Activated CD4-positive, alpha-beta T cell treated with anti-CD3 and anti-CD28 coated beads, Interleukin-2, amount 50 U/mL, for 16 hours (primary cell): ENCODE data around the gene PPDPF.

Experiments used
- DNase-seq: peaks from one replicate; pipeline ENCODE4 v3.0.0-alpha.2; 2020

The PPDPF gene

DNA sequence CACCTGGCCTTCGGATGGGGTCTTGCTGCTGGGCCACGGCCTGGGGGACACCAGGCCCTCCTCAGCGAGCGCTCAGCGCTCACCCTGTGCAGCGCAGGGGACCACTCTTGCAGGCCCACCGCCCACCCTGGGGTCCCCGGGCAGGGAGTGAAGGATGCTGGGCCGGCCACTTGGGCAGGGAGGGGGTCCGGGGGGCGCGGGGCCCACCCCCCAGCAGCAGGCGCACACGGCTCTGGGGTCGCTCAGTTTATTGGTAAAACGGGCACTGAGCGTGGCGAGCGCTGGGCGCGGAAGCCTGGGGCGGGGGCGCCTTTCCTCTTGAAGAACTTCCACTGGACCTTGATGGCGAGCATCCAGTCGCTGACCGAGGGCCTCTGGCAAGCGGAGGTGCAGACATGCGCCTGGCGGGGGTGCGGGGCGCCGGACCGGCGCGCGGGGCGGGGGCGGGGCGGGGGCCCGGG is 32.8 kb upstream of the PPDPF start:
- DNase-seq, result no peak

GRCh38 chr20:63488315-63489251 is 32.0 kb upstream of the PPDPF start:
- DNase-seq, result no peak

- DNase-seq, result no peak
Measured at GRCh38 chr20:63490416-63490815, 30.1 kb upstream of the PPDPF start.

- DNase-seq, result no peak
Measured at GRCh38 chr20:63491078-63491477, 29.5 kb upstream of the PPDPF start.

GRCh38 chr20:63491635-63492230 is 28.8 kb upstream of the PPDPF start:
- no peak for DNase-seq

- no peak for DNase-seq
Measured at GRCh38 chr20:63492518-63492917, 28.0 kb upstream of the PPDPF start.

- no peak for DNase-seq
Measured at GRCh38 chr20:63492982-63493381, 27.6 kb upstream of the PPDPF start.

DNA sequence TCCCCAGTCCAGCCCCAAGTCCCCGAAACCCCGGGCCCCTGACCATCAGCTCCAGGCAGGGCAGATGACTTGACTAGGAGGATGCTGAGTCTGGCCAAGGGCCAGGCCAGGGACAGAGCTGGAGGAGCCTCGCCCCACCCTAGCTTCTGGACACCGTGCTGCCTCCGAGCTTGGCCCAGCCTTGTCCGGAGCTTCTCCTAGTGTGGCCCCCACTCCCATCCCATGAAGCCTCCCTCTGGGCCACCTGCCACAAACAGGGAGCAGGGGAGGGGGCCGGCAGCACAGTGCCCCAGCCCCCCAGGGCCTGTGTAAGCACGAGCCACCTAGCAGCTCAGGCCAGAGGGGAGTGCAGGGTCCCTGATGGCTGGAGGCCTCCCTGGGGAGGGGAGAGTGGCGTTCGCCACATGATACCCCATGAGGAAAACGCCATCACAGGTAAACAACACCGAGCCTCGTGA is 27.0 kb upstream of the PPDPF start:
- DNase-seq, result no peak

DNA sequence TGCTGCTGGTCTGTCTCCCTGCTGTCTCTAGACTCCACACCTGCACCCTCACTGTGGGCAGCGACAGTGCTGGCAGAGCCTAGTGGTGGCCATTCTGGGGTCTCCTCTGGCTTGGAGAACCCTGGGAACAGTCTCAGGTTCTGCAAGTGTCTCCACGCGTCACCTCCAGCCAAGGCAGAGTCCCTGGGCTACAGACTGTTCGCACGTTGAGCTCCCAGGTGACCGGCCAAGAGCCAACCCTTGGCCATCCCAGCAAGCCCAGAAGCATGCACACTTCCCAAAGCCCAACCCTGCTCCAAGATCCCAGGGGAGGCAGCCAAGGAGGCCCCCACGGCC is 26.5 kb upstream of the PPDPF start:
- no peak for DNase-seq

GRCh38 chr20:63494420-63495166 is 26.0 kb upstream of the PPDPF start:
- DNase-seq, result no peak

DNA sequence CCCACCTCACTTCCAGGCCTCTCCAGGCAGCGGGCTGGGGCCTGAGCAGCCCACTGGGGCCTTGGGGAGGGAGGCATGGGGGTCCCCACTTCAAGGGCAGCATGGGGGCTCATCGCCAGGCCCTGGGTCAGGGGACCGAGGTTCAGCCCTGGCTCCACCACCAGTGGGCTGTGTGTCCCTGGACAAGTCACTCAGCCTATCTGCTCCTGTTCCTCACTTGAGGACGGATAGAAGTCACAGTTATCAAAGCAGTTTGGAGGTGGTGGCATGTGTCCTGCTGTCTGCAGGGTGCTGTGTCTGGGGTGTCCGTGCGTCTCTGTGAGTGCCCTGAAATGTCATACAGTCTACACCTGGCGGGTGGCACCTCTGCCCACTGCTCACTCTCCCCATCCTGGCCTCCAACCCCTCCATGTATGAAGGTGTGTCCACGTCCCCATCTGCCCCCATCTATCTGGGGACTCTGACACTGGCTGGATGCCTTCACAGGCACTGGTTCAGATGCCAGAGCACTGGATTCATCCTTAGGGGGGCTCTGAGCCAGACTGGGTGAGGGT is 25.3 kb upstream of the PPDPF start:
- no peak for DNase-seq

DNA sequence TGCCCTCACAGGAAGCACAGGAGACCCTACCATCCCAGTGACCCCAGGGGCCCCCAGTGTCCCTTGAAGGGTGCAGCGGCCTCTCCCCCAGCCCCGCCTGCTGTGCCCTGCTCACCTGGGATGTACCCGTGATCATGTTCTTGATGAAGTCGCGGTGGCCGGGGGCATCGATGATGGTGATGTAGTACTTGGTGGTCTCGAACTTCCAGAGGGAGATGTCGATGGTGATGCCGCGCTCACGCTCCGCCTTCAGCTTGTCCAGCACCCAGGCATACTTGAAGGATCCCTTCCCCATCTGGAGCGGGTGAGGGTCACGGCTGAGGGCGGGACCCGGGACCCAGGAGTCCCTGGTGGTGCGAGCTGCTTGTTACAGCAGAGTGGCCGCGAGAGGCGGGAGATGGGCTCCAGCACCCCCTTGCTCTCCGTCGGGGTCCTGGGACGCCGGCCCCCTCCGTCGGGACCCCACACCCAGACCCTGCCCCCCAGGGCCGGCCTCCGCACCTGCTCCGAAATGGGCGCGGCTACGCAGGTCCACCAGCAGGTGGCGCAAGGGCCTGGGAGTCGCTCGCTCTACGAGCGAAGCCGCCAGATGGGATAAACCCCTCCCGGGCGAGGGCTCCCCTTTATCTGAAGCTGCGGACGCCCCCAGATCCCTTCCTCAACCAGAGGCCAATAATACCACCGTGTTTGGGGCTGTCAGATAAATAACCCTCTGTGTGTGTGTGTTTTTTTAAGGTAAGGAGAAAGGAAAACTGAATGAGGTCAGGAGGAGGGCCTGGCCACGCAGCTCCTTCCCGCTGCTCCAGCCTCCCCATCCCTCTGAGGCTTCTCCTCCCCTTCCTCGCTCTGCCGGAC is 24.6 kb upstream of the PPDPF start:
- peak; percentile 67 for DNase-seq

GRCh38 chr20:63496596-63497120 is 23.9 kb upstream of the PPDPF start:
- DNase-seq, result no peak

GRCh38 chr20:63497138-63497945 is 23.2 kb upstream of the PPDPF start:
- no peak for DNase-seq

- DNase-seq, result no peak
Measured at GRCh38 chr20:63497946-63498935, 22.3 kb upstream of the PPDPF start.

DNA sequence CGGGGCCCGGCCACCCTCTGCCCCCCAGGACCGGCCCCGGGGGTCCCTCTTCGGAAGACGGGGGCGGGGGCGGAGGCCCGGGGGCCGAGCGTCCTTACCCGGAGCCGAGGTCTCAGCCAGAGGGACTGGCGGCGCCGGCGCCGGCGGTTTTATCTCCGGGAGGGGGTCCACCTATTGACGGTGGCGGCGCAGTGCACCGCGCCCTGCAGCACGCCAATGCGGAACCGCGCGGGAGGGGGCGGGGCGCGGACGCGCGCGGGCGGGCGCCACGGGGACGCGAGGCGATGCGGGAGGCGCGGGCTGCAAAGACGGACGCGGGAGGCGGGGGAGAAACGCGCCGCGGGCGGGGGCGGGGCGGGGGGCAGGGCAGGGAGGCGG is 21.6 kb upstream of the PPDPF start, which contains the start of gene EEF1A2:
Gene EEF1A2, minus strand, starts transcription at position 124 of the 378 bp plus-strand sequence. CDS start 1,320 bp downstream, outside the sequence.
- DNase-seq, result no peak

DNA sequence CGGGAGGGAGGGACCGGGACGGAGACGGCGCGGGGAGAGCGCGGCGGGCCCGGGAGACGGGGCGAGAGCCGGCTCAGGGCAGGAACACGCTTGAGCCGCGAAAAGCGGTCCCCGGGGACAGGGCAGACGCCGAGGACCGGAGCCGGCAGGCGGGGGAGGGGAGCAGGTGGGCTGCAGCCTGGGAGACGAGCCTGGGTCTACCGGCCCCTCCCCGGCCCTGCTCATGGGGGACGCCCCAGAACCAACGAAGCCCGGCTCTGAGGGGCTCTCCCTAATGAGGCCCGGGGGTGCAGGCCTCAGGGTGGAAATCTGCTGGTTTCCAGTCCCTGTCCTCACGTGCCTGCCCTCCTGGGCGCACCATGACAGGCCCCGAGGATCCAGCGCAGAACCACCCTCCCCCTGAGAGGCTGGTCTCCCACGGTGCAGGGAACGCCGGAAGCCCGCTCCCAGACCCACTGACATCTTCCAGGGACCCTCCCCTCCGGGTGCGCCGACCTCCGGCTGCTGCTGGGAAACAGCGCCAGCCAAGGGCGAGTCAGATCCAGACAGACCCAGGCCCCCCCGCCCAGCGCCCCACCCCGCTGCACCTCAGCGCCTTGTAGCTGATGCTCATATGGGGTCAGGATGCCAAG is 21.1 kb upstream of the PPDPF start:
- DNase-seq, result no peak

- DNase-seq, result no peak
Measured at GRCh38 chr20:63500151-63500901, 20.2 kb upstream of the PPDPF start.
